Measurements from ENCODE around the gene PROM1. TPM values are rescaled to one million over a fixed set of nuclear protein-coding genes. Genes with fewer than 3 reads are reported as not detected.

Gene PROM1
- total and polyA plus RNA-seq, 2 donors from 2014 or later = 28.8 to 276 TPM

GRCh38 chr4:16034010-16034748 lies 49.6 kb downstream of the PROM1 start:
- FAIRE-seq = no peak
- Histone ChIP-seq H3K9me3 (ENCODE audit: control insufficient read depth in 2 of 3, insufficient read depth in 1 of 3, low read length in 3 of 3) (no peaks in the 10 kb centered on the region), H3K27me3 (ENCODE audit: control insufficient read depth, insufficient read depth, low read length) (no peaks in the 10 kb centered on the region), H3K4me1 (ENCODE audit: control insufficient read depth in 2 of 3, insufficient read depth in 2 of 3, low read depth in 1 of 3, low read length in 3 of 3) (peaks cover 0 to 32% (median 15%) of the 10 kb centered on the region in 3 donors), H3K36me3 (ENCODE audit: control insufficient read depth in 2 of 3, insufficient read depth in 3 of 3, low read length in 3 of 3) (no peaks in the 10 kb centered on the region), H3K4me3 (ENCODE audit: low read length in 3 of 3) (peak overlapping the region in 1 of 3 donors; percentile 6), H3K27ac (ENCODE audit: low read depth in 2 of 2, low read length in 2 of 2) (peak overlapping the region; percentile 33 to 47), H3K9ac (ENCODE audit: low read length in 3 of 3) (no peak overlapping the region)
- intact Hi-C loops (cut with DNase I) = no loop called here
- TF ChIP-seq CTCF (IDR thresholded peaks at IDR 0.05; ENCODE audit: borderline replicate concordance, extremely low read depth, insufficient read depth) = no peak
- DNase-seq = no peak

- Histone ChIP-seq H3K9ac (ENCODE audit: low read length in 3 of 3) (no peak overlapping the region), H3K27ac (ENCODE audit: low read depth in 2 of 2, low read length in 2 of 2) (no peak overlapping the region), H3K9me3 (ENCODE audit: control insufficient read depth in 2 of 3, insufficient read depth in 1 of 3, low read length in 3 of 3) (no peaks in the 10 kb centered on the region), H3K36me3 (ENCODE audit: control insufficient read depth in 2 of 3, insufficient read depth in 3 of 3, low read length in 3 of 3) (no peaks in the 10 kb centered on the region), H3K4me3 (ENCODE audit: low read length in 3 of 3) (no peak overlapping the region), H3K4me1 (ENCODE audit: control insufficient read depth in 2 of 3, insufficient read depth in 2 of 3, low read depth in 1 of 3, low read length in 3 of 3) (peaks cover 0 to 34% (median 16%) of the 10 kb centered on the region in 3 donors), H3K27me3 (ENCODE audit: control insufficient read depth, insufficient read depth, low read length) (no peaks in the 10 kb centered on the region)
- no peak for TF ChIP-seq CTCF (IDR thresholded peaks at IDR 0.05; ENCODE audit: borderline replicate concordance, extremely low read depth, insufficient read depth)
- FAIRE-seq (no peak), DNase-seq (no peak)
- intact Hi-C loops (cut with DNase I) = no loop called here
Measured at GRCh38 chr4:16032396-16032770, 51.4 kb downstream of the PROM1 start.

GRCh38 chr4:16031546-16032395 lies 52.1 kb downstream of the PROM1 start:
- DNase-seq (no peak), FAIRE-seq (no peak)
- H3K27me3 ChIP-seq (ENCODE audit: control insufficient read depth, insufficient read depth, low read length) = no peaks in the 10 kb centered on the region
- H3K9me3 ChIP-seq (ENCODE audit: control insufficient read depth in 2 of 3, insufficient read depth in 1 of 3, low read length in 3 of 3) = no peaks in the 10 kb centered on the region
- intact Hi-C loops (cut with DNase I) = no loop called here
- no peaks in the 10 kb centered on the region for H3K36me3 ChIP-seq (ENCODE audit: control insufficient read depth in 2 of 3, insufficient read depth in 3 of 3, low read length in 3 of 3)
- peaks cover 0 to 34% (median 16%) of the 10 kb centered on the region in 3 donors for H3K4me1 ChIP-seq (ENCODE audit: control insufficient read depth in 2 of 3, insufficient read depth in 2 of 3, low read depth in 1 of 3, low read length in 3 of 3)
- H3K4me3 ChIP-seq (ENCODE audit: low read length in 3 of 3) = no peak overlapping the region
- no peak overlapping the region for H3K9ac ChIP-seq (ENCODE audit: low read length in 3 of 3)
- TF ChIP-seq CTCF (IDR thresholded peaks at IDR 0.05; ENCODE audit: borderline replicate concordance, extremely low read depth, insufficient read depth) = no peak
- no peak overlapping the region for H3K27ac ChIP-seq (ENCODE audit: low read depth in 2 of 2, low read length in 2 of 2)

Data from kidney (tissue), 14 donors.